Kasumi-1 (cell line): ENCODE results near the gene USP38.
A peak's percentile ranks its signal among the peaks of the same experiment; 100 is the strongest.
"Not testable (repeated sequence)": the region's sequence is repeated elsewhere in the genome, so short reads cannot be mapped to it uniquely, and the experiment has no call there.

Experiments used
- DNase-seq, 2 experiments: peaks; one replicate each; lab custom pipeline; 2025; lab: John Stamatoyannopoulos, UW

The USP38 gene, protein sequence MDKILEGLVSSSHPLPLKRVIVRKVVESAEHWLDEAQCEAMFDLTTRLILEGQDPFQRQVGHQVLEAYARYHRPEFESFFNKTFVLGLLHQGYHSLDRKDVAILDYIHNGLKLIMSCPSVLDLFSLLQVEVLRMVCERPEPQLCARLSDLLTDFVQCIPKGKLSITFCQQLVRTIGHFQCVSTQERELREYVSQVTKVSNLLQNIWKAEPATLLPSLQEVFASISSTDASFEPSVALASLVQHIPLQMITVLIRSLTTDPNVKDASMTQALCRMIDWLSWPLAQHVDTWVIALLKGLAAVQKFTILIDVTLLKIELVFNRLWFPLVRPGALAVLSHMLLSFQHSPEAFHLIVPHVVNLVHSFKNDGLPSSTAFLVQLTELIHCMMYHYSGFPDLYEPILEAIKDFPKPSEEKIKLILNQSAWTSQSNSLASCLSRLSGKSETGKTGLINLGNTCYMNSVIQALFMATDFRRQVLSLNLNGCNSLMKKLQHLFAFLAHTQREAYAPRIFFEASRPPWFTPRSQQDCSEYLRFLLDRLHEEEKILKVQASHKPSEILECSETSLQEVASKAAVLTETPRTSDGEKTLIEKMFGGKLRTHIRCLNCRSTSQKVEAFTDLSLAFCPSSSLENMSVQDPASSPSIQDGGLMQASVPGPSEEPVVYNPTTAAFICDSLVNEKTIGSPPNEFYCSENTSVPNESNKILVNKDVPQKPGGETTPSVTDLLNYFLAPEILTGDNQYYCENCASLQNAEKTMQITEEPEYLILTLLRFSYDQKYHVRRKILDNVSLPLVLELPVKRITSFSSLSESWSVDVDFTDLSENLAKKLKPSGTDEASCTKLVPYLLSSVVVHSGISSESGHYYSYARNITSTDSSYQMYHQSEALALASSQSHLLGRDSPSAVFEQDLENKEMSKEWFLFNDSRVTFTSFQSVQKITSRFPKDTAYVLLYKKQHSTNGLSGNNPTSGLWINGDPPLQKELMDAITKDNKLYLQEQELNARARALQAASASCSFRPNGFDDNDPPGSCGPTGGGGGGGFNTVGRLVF

GRCh38 chr4:143184503-143185252 is at the start of gene USP38:
TSS of gene USP38 (plus strand) at chr4:143184917. CDS start at chr4:143185451, 534 bp downstream.
- DNase-seq, result peak; percentile 94 to 96

DNA sequence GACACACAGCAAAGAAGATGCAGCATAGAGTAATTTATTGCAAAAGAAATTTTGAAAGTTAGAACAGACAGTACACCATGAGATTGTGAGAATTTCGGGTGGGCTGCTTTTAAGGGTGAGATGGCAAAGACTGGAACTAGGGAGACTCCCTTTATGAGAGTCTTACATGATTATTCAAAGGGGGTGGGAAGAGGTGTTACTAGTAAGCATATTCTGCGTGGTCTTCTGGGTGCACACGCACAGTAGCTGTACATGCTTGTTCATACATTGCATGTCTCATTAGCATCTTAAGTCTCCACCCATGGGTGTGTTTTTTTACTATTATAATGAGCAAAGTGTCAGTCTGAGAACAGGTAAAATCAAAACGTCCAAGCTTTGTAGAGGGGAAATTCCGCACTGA is 49.4 kb upstream of the USP38 start:
- DNase-seq, result no peak

DNA sequence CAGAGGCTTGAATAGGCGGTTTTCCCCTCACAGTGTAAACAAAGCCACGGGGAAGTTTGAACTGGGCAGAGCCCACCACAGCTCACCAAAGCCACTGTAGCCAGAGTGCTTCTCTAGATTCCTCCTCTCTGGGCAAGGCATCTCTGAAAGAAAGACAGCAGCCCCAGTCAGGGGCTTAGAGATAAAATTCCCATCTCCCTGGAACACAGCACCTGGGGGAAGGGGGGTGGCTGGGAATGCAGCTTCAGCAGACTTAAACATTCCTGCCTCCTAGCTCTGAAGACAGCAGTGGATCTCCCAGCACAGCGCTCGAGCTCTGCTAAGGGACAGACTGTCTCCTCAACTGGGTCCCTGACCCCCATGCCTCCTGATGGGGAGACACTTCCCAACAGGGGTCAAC is 44.0 kb upstream of the USP38 start:
- no peak for DNase-seq

- DNase-seq, result no peak
Measured at GRCh38 chr4:143148521-143148920, 36.2 kb upstream of the USP38 start.

DNA sequence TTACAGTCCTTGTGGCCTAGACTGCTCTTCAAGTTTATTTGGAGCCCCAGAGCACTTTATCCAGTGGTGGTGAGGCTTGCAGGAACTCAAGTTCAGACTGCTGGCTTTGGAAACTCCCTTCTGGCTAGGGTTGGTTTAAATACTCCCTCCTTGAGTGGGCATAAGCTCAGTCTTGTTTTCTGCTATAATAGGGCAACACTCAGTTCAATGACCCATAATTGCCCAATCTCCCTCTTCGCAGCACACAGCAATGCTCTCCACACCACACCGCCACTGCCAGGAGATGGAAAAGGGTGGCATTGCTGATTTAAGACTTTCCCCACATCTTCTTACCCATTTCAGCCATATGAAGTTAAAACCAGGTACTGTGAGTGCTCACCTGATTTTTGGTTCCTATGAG is 27.9 kb upstream of the USP38 start:
- DNase-seq, result no peak

DNA sequence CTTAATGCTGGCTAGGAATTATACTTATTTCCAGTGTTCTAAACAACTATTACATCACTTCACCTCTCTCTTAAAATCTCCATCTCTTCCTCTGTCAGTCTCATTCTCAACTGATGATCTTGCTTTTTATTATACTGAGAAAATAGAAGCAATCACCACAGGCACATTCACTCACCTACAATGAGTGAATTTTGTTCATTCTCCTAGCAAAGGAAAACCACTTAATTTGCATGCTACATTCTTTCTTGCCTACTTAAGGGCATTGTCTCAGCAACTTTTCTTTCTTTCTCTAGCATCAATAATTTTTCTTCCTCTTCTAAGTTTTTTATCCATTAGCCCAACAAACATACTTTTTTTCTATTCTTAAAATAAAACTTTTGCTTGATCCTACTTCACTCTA is 21.1 kb upstream of the USP38 start:
- no peak for DNase-seq

- not testable (repeated sequence) for DNase-seq
Measured at GRCh38 chr4:143166722-143167121, 18.0 kb upstream of the USP38 start.

DNA sequence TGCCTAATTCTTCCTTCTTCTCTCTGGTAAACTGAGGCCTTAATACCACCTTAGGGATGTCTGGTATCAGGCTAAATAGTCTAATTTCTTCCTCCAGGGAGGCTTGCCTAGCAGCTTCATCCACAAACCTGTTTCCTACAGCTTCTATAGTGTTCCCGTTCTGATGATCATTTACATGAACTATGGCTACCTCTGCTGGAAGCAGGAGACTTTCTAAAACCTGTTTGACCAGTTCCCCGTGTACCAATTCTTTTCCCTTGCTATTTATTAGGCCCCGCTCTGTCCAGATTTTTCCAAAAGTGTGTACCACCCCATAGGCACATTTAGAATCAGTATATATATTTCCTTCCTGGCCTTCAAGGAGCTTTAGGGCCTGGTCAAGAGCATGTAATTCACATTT is 5.8 kb upstream of the USP38 start:
- no peak for DNase-seq

DNA sequence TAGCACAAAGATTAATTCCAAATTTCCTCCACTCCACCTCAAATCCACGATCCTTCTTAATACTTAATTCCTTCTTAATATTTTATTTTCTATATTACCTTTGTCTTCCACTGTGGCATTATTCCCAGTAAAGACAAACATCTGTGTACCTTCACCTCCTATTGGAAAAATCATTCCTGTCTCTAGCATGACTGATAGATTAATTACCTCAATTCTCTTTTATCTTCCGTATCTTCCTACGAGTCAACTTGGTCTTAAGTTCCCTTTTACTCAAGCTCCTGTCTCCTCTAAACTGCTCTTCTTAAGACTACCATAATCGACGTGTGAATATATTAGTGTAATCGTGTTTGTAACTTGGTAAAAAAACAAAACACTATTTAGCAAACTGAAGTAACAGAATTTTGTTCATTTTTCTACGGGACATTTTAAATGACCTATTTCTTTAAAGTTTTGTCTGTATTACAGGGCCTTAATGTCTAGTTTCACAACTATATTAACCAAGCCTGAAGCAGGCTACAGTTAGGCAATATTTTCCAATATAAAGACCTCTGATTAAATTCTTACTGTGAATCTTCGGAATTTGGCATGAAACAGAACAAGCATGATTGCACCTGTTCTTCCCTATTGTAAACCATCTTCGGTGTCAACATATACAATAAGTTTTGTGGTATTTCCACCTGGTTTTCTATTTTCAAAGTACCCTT is 1.1 kb upstream of the USP38 start:
- peak; percentile 51 to 76 for DNase-seq

DNA sequence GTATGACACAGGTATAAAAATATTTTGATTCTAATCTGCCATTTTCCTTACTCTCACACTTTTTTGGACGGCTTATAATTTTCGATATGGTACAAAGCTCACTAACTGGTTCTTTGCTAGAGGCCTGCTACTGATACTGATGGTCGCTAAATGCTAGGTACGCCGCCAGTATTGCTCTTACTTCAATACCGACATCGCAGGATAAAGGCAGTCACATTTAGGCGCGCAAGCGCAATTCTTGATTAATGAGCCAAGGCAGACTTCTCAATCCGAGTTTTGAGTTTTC is 557 bp upstream of the USP38 start:
- peak; percentile 56 to 69 for DNase-seq

- DNase-seq, result peak in 1 of 2 experiments; percentile 41
Measured at GRCh38 chr4:143185253-143186107, 763 bp downstream of the USP38 start.

DNA sequence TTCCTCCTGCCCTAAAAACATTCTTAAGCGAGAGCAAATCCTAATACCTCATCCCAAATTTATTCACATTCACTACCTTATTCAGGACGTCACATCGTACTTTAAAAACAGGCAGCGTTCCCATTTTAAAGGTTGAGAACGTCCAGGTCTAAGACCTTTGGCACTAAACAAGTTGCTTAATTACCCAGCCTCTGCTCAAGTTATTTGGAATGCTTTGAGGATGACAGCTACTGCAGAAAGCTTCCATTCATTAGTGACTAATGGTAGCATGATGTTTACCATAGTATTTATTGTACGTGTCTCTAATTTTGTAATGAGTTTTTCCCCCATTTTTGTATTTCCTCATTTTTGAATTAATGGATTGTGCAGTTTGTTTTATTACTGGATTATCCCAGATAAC is 1.5 kb downstream of the USP38 start:
- DNase-seq, result no peak

DNA sequence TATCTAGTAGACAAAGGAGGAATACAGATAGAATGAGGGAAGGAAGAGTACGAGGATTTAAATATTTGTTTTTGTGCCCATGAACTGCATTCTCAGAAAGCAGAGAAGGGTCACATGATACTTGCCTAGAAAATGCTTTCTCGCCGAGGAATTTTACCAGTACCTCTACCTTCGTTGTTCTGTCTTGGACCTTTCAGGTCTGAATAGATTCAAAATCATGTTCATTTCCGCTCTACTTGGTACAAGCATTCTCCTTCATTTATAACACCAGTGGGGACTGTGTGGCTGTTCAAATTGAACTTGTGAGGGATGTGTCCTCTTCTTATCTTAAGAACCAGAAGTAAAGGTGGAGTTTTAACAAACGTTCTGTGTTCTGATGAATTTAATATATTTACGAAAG is 1.9 kb downstream of the USP38 start:
- no peak for DNase-seq

DNA sequence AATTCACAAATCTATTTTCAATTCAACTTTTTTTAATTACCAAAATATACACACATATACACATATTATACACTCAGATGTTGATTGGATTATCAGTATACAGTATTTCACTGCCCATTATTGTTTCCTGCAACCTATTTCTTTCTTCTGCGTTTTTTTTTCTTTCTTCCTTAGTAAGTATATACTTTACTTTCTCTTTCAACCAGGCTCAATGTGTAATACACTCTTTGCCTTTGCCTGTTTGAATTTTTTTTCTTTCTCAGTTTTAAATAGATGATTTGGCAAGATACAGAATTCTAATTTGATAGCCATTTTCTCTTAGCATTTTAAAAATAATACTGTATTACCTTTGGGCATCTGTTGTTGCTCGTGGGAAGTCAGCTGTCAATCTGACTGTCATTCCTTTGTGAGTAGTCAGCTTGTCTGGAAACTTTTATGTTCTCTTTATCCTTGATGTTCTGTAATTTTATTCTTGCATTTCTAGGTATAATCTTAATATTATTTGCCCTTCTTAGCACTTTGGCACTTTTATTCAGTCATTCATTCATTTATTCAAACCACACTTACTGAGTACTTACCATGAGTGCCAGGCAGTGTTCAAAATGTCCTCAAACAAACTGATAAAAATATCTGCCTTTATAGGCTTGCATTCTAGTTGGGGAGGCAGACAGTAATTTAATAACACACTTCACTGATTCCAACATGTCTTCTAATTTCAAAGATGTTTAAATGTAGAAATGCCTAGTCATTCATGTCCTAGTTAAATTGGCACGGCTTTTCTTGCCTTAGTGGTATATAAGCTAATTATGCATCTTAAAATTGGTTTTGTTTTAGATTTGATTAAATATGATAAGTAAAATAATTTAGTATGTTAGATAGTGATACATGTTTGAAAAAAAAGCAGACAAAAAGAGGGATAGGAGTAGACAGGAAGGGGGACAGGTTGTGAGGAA is 3.7 kb downstream of the USP38 start:
- no peak for DNase-seq

DNA sequence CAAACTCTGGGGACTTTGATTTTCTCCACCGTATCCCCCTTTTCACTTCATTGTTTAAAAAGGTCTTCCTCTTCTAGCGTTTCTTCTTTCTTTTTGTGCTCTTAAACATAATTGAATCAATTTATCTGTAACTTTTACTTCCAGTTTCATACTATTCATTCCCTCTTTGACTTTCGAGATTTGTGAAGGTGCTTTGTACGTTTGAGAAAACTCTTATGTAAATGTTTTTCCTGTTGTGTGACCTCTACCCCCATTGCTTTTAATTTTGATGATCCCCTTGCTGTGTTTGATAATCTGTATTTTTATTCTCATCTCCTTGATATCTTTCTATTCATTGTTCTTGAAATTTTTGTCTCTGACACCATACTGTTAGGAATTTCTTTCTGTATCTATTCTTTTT is 4.8 kb downstream of the USP38 start:
- no peak for DNase-seq

DNA sequence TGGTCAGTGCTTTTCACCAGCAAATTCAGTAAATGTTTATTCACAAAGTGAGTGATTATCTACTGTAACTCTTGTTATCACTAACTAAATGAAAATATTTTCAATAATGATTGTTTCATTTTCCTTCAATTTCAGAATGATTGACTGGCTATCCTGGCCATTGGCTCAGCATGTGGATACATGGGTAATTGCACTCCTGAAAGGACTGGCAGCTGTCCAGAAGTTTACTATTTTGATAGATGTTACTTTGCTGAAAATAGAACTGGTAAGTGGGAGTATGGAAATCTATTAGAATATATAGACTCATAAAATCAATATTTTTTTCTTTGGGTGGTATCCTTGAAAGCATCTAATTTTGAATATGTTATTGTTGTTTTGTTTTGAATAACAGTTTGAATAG is 10.9 kb downstream of the USP38 start:
- DNase-seq, result no peak

DNA sequence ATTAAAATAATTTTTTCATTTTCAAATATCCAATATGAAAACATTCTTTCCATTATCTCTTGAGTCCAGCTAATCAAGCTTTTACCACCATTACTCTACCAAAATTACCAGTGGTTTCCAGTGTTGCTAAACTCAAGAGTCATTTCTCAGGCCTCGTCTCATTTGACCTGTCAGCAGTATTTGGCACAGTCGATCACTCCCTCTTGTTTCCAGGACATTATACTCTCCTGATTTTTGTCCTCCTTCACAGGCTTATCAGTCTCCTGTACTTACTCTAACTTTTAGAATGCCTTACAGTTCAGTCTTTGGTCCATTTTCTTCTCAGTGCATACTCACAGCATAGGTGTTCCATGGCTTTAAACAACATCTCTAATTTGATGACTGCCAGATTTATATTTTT is 11.6 kb downstream of the USP38 start:
- DNase-seq, result no peak

DNA sequence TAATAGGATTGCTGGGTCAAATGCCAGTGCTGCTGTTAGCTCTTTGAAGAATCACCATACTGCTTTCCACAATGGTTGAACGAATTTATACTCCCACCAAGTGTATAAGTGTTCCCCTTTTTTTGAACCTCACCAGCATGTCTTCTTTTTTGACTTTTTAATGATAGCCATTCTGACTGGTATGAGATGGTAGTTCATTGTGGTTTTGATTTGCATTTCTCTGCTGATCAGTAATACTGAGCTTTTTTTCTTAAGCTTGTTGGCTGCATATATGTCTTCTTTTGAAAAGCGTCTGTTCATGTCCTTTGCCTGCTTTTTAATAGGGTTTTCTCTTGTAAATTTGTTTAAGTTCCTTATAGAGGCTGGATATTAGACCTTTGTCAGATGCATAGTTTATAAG is 14.8 kb downstream of the USP38 start:
- no peak for DNase-seq

DNA sequence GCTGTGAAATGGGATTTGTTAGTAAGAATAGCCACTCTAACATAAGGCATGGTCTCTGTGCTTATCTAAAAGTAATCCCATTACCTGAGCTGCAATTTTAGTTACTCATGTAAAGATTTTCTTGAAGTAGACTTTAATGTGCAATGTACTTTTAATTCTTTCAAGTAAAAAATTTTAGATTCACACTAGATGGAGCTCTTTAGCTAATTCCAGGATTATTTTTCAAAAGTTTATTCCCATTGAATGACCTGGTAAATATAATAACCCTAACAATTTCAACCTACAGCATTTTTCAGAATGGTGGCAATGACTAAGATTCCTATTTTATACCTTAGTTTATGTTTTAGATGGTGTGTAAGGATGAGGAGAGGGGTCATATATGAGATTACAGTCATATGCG is 18.1 kb downstream of the USP38 start:
- peak; percentile 41 to 54 for DNase-seq

DNA sequence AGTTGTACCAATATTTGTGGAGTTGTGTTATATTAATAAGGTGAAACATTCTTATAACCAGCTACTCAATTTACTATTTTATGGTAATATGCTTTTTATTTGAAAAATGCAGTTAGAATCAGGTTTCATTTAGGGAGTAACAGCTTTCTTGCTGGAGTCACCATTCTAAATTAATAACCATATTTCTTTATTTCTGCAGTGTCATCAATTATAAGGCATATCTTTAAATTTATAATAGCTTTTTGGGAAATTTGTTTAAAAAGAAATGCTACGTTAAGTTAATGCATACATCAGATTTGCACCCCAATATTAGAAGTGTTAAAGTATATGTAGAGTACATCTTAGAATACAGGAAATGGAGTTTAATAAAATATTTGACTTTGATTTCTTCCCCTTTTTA is 18.9 kb downstream of the USP38 start:
- DNase-seq, result no peak
